ENCODE results near the gene ALG8.

Gene ALG8

GRCh38 chr11:78160557-78160956 lies 21.1 kb upstream of the ALG8 start:
- H3K4me3 ChIP-seq (ENCODE audit: low read depth, low read length): no peak overlapping the region

GRCh38 chr11:78158987-78159652 lies 19.7 kb upstream of the ALG8 start:
- H3K4me3 ChIP-seq (ENCODE audit: low read depth, low read length): no peak overlapping the region

GRCh38 chr11:78156127-78156844 lies 16.9 kb upstream of the ALG8 start:
- H3K4me3 ChIP-seq (ENCODE audit: low read depth, low read length): no peak overlapping the region

- no peak overlapping the region for H3K4me3 ChIP-seq (ENCODE audit: low read depth, low read length)
Observed at GRCh38 chr11:78151804-78152203, 12.4 kb upstream of the ALG8 start.

GRCh38 chr11:78150754-78151153 lies 11.3 kb upstream of the ALG8 start:
- no peak overlapping the region for H3K4me3 ChIP-seq (ENCODE audit: low read depth, low read length)

GRCh38 chr11:78150346-78150745 lies 10.9 kb upstream of the ALG8 start:
- H3K4me3 ChIP-seq (ENCODE audit: low read depth, low read length): no peak overlapping the region

- no peak overlapping the region for H3K4me3 ChIP-seq (ENCODE audit: low read depth, low read length)
Observed at GRCh38 chr11:78149646-78150045, 10.2 kb upstream of the ALG8 start.

- no peak overlapping the region for H3K4me3 ChIP-seq (ENCODE audit: low read depth, low read length)
Observed at GRCh38 chr11:78147807-78148206, 8.4 kb upstream of the ALG8 start.

GRCh38 chr11:78145511-78146025 lies 6.1 kb upstream of the ALG8 start:
- H3K4me3 ChIP-seq (ENCODE audit: low read depth, low read length): no peak overlapping the region

GRCh38 chr11:78140392-78141077 lies 1.1 kb upstream of the ALG8 start:
- H3K4me3 ChIP-seq (ENCODE audit: low read depth, low read length): no peak overlapping the region

GRCh38 chr11:78138694-78139421 lies 568 bp downstream of the ALG8 start:
- H3K4me3 ChIP-seq (ENCODE audit: low read depth, low read length): peak overlapping the region; percentile 78

- no peak overlapping the region for H3K4me3 ChIP-seq (ENCODE audit: low read depth, low read length)
Observed at GRCh38 chr11:78138291-78138690, 1.1 kb downstream of the ALG8 start.

GRCh38 chr11:78132475-78132874 lies 7.0 kb downstream of the ALG8 start:
- H3K4me3 ChIP-seq (ENCODE audit: low read depth, low read length): no peak overlapping the region

GRCh38 chr11:78131956-78132355 lies 7.5 kb downstream of the ALG8 start:
- no peak overlapping the region for H3K4me3 ChIP-seq (ENCODE audit: low read depth, low read length)

- no peak overlapping the region for H3K4me3 ChIP-seq (ENCODE audit: low read depth, low read length)
Observed at GRCh38 chr11:78127403-78127802, 12.0 kb downstream of the ALG8 start.

GRCh38 chr11:78112582-78113275 lies 26.7 kb downstream of the ALG8 start:
- H3K4me3 ChIP-seq (ENCODE audit: low read depth, low read length): no peak overlapping the region

- no peak overlapping the region for H3K4me3 ChIP-seq (ENCODE audit: low read depth, low read length)
Observed at GRCh38 chr11:78111298-78111697, 28.1 kb downstream of the ALG8 start.

- H3K4me3 ChIP-seq (ENCODE audit: low read depth, low read length): no peak overlapping the region
Observed at GRCh38 chr11:78110830-78111229, 28.6 kb downstream of the ALG8 start.

GRCh38 chr11:78110351-78110750 lies 29.1 kb downstream of the ALG8 start:
- no peak overlapping the region for H3K4me3 ChIP-seq (ENCODE audit: low read depth, low read length)
